H1 (cell line): Measurements from ENCODE around the gene SHPK. TPM values are rescaled to one million over a fixed set of nuclear protein-coding genes. Genes with fewer than 3 reads are reported as not detected.

Experiments
- CTCF ChIA-PET: fragments of 300-600 bp; sonication (Branson Sonifier 250); formaldehyde crosslinking; loops from one replicate; lab custom pipeline; 2021; ENCODE audit not compliant: partially characterized antibody; lab: Charles Lee
- POLR2A ChIA-PET: fragments of 300-600 bp; sonication (Branson Sonifier 250); formaldehyde crosslinking; loops from one replicate; lab custom pipeline; 2021; ENCODE audit warnings: inconsistent platforms; ENCODE audit not compliant: partially characterized antibody; lab: Charles Lee
- DNase-seq, 2 experiments: peaks; one replicate each; pipeline versions ENCODE4 v3.0.0 to v3.0.0-alpha.2; 2010 to 2022; ENCODE audit warnings: low spot score in 2 of 2, low read depth in 1 of 2, mixed read lengths in 1 of 2
- FAIRE-seq: peaks from 2 replicates; lab custom pipeline; 2011; peaks lifted over from hg19 to GRCh38; lab: Jason Lieb, UNC
- H2AFZ ChIP-seq: 2 replicates; pipeline ENCODE4 v1.8.1; 2012; ENCODE audit warnings: low read length, inconsistent platforms
- H2AK5ac ChIP-seq: 2 replicates; pipeline ENCODE4 v1.6.1; 2013; ENCODE audit warnings: low read depth, low read length
- H2BK120ac ChIP-seq: replicated peaks from 2 replicates; pipeline ENCODE3; 2013; ENCODE audit warnings: low read depth, low read length, inconsistent platforms
- H2BK12ac ChIP-seq: 2 replicates; pipeline ENCODE4 v1.6.1; 2013; ENCODE audit warnings: low read depth, low read length
- H2BK15ac ChIP-seq: 2 replicates; pipeline ENCODE4 v1.6.1; 2013; ENCODE audit warnings: low read length
- H2BK20ac ChIP-seq: 2 replicates; pipeline ENCODE4 v1.6.1; 2013; ENCODE audit warnings: low read length
- H2BK5ac ChIP-seq: 2 replicates; pipeline ENCODE4 v1.6.1; 2013; ENCODE audit warnings: low read depth, low read length
- H3K14ac ChIP-seq: 2 replicates; pipeline ENCODE4 v1.6.1; 2013; ENCODE audit warnings: inconsistent platforms; ENCODE audit not compliant: insufficient read length
- H3K18ac ChIP-seq: 2 replicates; pipeline ENCODE4 v1.6.1; 2013; ENCODE audit warnings: low read length; ENCODE audit errors: extremely low read depth
- H3K23ac ChIP-seq: 2 replicates; pipeline ENCODE4 v1.6.1; 2013; ENCODE audit warnings: inconsistent platforms; ENCODE audit not compliant: insufficient read length
- H3K23me2 ChIP-seq: 2 replicates; pipeline ENCODE4 v1.6.1; 2013; ENCODE audit warnings: low read depth, low read length
- H3K27ac ChIP-seq: 2 replicates; pipeline ENCODE4 v1.6.1; 2011; ENCODE audit warnings: low read depth, low read length, inconsistent platforms
- H3K27me3 ChIP-seq, 4 experiments: replicated peaks in 1 of 4; 1 replicate in 1 of 4; 2 replicates in 3 of 4; pipeline versions ENCODE4 v1.6.1 to v1.8.1; 2011 to 2013; ENCODE audit warnings: low read length in 3 of 4, mild to moderate bottlenecking in 3 of 4, inconsistent platforms in 2 of 4, mixed read lengths in 2 of 4, moderate library complexity in 1 of 4; ENCODE audit not compliant: control insufficient read depth in 3 of 4, insufficient read depth in 3 of 4; ENCODE audit errors: extremely low read depth in 1 of 4
- H3K36me3 ChIP-seq, 4 experiments: 2 replicates each; pipeline versions ENCODE4 v1.6.1 to v1.8.1; 2011 to 2013; ENCODE audit warnings: mild to moderate bottlenecking in 4 of 4, low read length in 3 of 4, moderate library complexity in 2 of 4, control low read depth in 1 of 4, inconsistent platforms in 1 of 4; ENCODE audit not compliant: insufficient read depth in 4 of 4, control insufficient read depth in 2 of 4
- H3K4ac ChIP-seq: replicated peaks from 2 replicates; pipeline ENCODE3; 2013; ENCODE audit warnings: low read length, low read depth, mixed read lengths, inconsistent platforms; ENCODE audit not compliant: insufficient read length
- H3K4me1 ChIP-seq, 4 experiments: replicated peaks in 1 of 4; 1 replicate in 1 of 4; 2 replicates in 3 of 4; pipeline versions ENCODE4 v1.6.1 to v1.8.1; 2011 to 2013; ENCODE audit warnings: low read length in 3 of 4, inconsistent platforms in 2 of 4, mixed read lengths in 1 of 4; ENCODE audit not compliant: insufficient read depth in 4 of 4, control insufficient read depth in 3 of 4
- H3K4me2 ChIP-seq, 2 experiments: 2 replicates each; pipeline versions ENCODE4 v1.6.1 to v1.8.1; 2011 to 2013; ENCODE audit warnings: low read depth in 2 of 2, low read length in 2 of 2, control low read depth in 1 of 2, inconsistent platforms in 1 of 2, mild to moderate bottlenecking in 1 of 2; ENCODE audit not compliant: insufficient read depth in 1 of 2
- H3K4me3 ChIP-seq, 4 experiments: fragments of 200-600, 300-600 bp in 1 of 4; sonication (generic), shearing (Covaris generic), sonication (Bioruptor Twin) in 1 of 4; 2 replicates each; pipeline versions ENCODE4 v1.5.1 to v1.8.1; 2011 to 2016; ENCODE audit warnings: low read length in 4 of 4, low read depth in 3 of 4, control low read depth in 2 of 4, inconsistent platforms in 2 of 4, mild to moderate bottlenecking in 2 of 4, mixed read lengths in 1 of 4, moderate library complexity in 1 of 4; ENCODE audit not compliant: insufficient read depth in 2 of 4; ENCODE audit errors: extremely low read depth in 1 of 4
- H3K56ac ChIP-seq: replicated peaks from 2 replicates; pipeline ENCODE3; 2013; ENCODE audit warnings: low read depth, mild to moderate bottlenecking, mixed read lengths, low read length, inconsistent platforms; ENCODE audit not compliant: insufficient read length
- H3K79me1 ChIP-seq: 2 replicates; pipeline ENCODE4 v1.6.1; 2013; ENCODE audit warnings: low read depth, low read length, control low read depth
- H3K79me2 ChIP-seq, 2 experiments: 2 replicates each; pipeline versions ENCODE4 v1.6.1 to v1.8.1; 2012 to 2013; ENCODE audit warnings: low read length in 2 of 2, mild to moderate bottlenecking in 2 of 2, inconsistent platforms in 1 of 2; ENCODE audit not compliant: insufficient read depth in 2 of 2, control insufficient read depth in 1 of 2
- H3K9ac ChIP-seq, 4 experiments: replicated peaks in 1 of 4; 1 replicate in 1 of 4; 2 replicates in 3 of 4; pipeline versions ENCODE4 v1.6.1 to v1.8.1; 2011 to 2013; ENCODE audit warnings: low read depth in 3 of 4, low read length in 3 of 4, control low read depth in 2 of 4, mild to moderate bottlenecking in 2 of 4, moderate library complexity in 2 of 4, inconsistent platforms in 1 of 4; ENCODE audit errors: extremely low read depth in 1 of 4
- H3K9me3 ChIP-seq, 2 experiments: 2 replicates each; pipeline versions ENCODE4 v1.6.1 to v1.8.1; 2012 to 2013; ENCODE audit warnings: mild to moderate bottlenecking in 2 of 2, moderate library complexity in 2 of 2, control low read depth in 1 of 2, inconsistent platforms in 1 of 2, low read depth in 1 of 2, low read length in 1 of 2, mixed read lengths in 1 of 2; ENCODE audit not compliant: insufficient read depth in 2 of 2
- H4K20me1 ChIP-seq, 2 experiments: replicated peaks in 1 of 2; 2 replicates each; pipeline versions ENCODE3 to v1.8.1; 2011 to 2013; ENCODE audit warnings: inconsistent platforms in 2 of 2, low read length in 2 of 2, mild to moderate bottlenecking in 1 of 2; ENCODE audit not compliant: insufficient read depth in 2 of 2, control insufficient read depth in 1 of 2
- H4K5ac ChIP-seq: 2 replicates; pipeline ENCODE4 v1.6.1; 2013; ENCODE audit warnings: low read length, low read depth, mixed read lengths, inconsistent platforms; ENCODE audit not compliant: insufficient read length
- H4K8ac ChIP-seq: 2 replicates; pipeline ENCODE4 v1.8.0; 2013; ENCODE audit warnings: mild to moderate bottlenecking, moderate library complexity, low read length, inconsistent platforms; ENCODE audit not compliant: insufficient read depth; ENCODE audit errors: extremely low read depth
- H4K91ac ChIP-seq: replicated peaks from 2 replicates; pipeline ENCODE3; 2013; ENCODE audit warnings: low read length, mixed read lengths, inconsistent platforms; ENCODE audit not compliant: insufficient read length
- JUND ChIP-seq: IDR thresholded peaks from 2 replicates; pipeline ENCODE4 v1.6.1; 2011; ENCODE audit warnings: mild to moderate bottlenecking, improper control_type of control experiment, low read length
- KDM4A ChIP-seq: IDR thresholded peaks from one replicate; pipeline ENCODE4 v1.7.1; 2012; ENCODE audit warnings: low read depth, mild to moderate bottlenecking, moderate library complexity, low read length, inconsistent platforms; ENCODE audit not compliant: severe bottlenecking
- MAFK ChIP-seq: IDR thresholded peaks from 2 replicates; pipeline ENCODE4 v1.6.1; 2012; ENCODE audit warnings: low read depth, mild to moderate bottlenecking, improper control_type of control experiment, low read length
- POLR2AphosphoS5 ChIP-seq: IDR thresholded peaks from 2 replicates; pipeline ENCODE4 v1.6.1; 2011; ENCODE audit warnings: low read depth, low read length
- RAD21 ChIP-seq, 2 experiments: IDR thresholded peaks in 1 of 2; conservative IDR thresholded peaks in 1 of 2; 2 replicates each; pipeline ENCODE4 v1.6.1; 2011; ENCODE audit warnings: low read depth in 2 of 2, low read length in 2 of 2, improper control_type of control experiment in 1 of 2, inconsistent platforms in 1 of 2, mild to moderate bottlenecking in 1 of 2, moderate library complexity in 1 of 2
- SP2 ChIP-seq: IDR thresholded peaks from 2 replicates; pipeline ENCODE4 v1.6.1; 2012; ENCODE audit warnings: mild to moderate bottlenecking, low read length, inconsistent platforms
- YY1 ChIP-seq: IDR thresholded peaks from 2 replicates; pipeline ENCODE4 v1.6.1; 2011; ENCODE audit warnings: low read depth, mild to moderate bottlenecking, low read length
- WGBS, 2 experiments: shearing (Covaris generic) in 1 of 2; methylation state at CpG; one replicate each; pipeline versions ENCODE4 v1.1.6 to v1.1.7; 2013 to 2015; ENCODE audit warnings: low lambda C conversion rate in 2 of 2, mixed read lengths in 2 of 2, inconsistent platforms in 1 of 2, low coverage in 1 of 2, missing lambda C conversion rate in 1 of 2; ENCODE audit not compliant: insufficient replicate concordance in 2 of 2, insufficient coverage in 1 of 2, insufficient read length in 1 of 2; ENCODE audit errors: extremely low coverage in 1 of 2, missing lambda C conversion rate in 1 of 2; 5-methylcytosine and 5-hydroxymethylcytosine counted together
- polyA plus RNA-seq, 7 experiments: library from polyadenylated mRNA; depleted of rRNA in 3 of 7; stranded (reverse) in 5 of 7; unstranded in 2 of 7; fragments of >200 nt in 5 of 7; fragments of 200-250 nt in 2 of 7; gene quantifications; 1 replicate in 5 of 7; 2 replicates in 1 of 7; 4 replicates in 1 of 7; pipeline versions ENCODE4 v1.2.1 to v1.2.3, GENCODE V29; 2011 to 2013; ENCODE audit warnings: missing spikeins in 2 of 7, mixed read lengths in 2 of 7
- total RNA-seq: library from RNA; stranded (reverse); fragmentation: NEBNext Ultra II Directional; extraction: Animal tissue kit (Norgen Biotek cat#: 25700); gene quantifications from 2 replicates; pipeline ENCODE4 v1.2.1, GENCODE V29; 2021
- TF ChIP-seq, protein P1 (sequence below): IDR thresholded peaks from 2 replicates; pipeline ENCODE4 v1.6.1; 2012; ENCODE audit warnings: inconsistent platforms

SHPK gene
- total and polyA plus RNA-seq, 2 of the 8 experiments (the other 6 are each of a cell fraction or from before 2014, with no cell fraction given), result 28.6 to 36.7 TPM

DNA sequence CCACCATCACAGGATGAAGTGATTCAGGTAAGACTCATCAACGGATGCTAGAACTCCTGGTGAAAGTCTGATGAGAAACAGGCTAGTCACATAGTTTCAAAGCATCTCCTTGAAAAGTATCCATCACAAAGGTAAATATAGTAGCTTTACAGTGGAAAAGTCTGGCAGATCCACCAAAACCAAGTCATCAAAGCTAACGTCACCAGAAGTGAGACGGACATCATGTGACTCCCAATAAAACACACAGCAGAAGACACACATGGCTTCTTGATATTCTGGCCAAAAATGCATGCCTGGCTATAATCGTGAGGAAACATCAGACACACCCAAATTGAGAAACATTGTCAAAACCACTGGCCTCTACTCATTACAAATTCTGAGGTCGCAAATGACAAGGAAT is 60.5 kb downstream of the SHPK start:
- Histone ChIP-seq H3K23ac (no peak overlapping the region), H2BK120ac (no peak overlapping the region), H3K27ac (no peak overlapping the region), H2BK5ac (no peak overlapping the region), H2AFZ (no peak overlapping the region), H4K5ac (no peak overlapping the region), H3K18ac (no peak overlapping the region), H4K8ac (no peak overlapping the region; the same call in 1 of the 2 replicates), H2BK12ac (no peak overlapping the region), H3K4me1 (no peaks in the 10 kb centered on the region), H3K4ac (no peak overlapping the region), H3K56ac (no peak overlapping the region), H3K27me3 (no peaks in the 10 kb centered on the region), H3K9me3 (no peaks in the 10 kb centered on the region), H3K14ac (no peak overlapping the region), H3K23me2 (no peaks in the 10 kb centered on the region), H3K79me2 (no peaks in the 10 kb centered on the region), H3K79me1 (no peaks in the 10 kb centered on the region), H3K4me3 (no peak overlapping the region), H3K4me2 (no peak overlapping the region), H4K91ac (no peak overlapping the region), H2BK20ac (no peak overlapping the region), H3K9ac (no peak overlapping the region), H2BK15ac (no peak overlapping the region), H3K36me3 (peaks cover 0 to 9% (median 3%) of the 10 kb centered on the region in 4 experiments; a peak in 3 of 8 replicates), H2AK5ac (no peak overlapping the region), H4K20me1 (no peaks in the 10 kb centered on the region)
- no peak for DNase-seq
- 90% methylated on average over 5 of the region's 5 CpGs; no CpG with 5 or more reads in 1 of the 2 experiments for WGBS, 2 experiments
- ChIA-PET CTCF (interaction anchor here (0.6 to 1.0 kb wide), 3 partner anchors 11 to 57 kb away, joined by 3 read pairs; no protein-coding TSS in a partner anchor), POLR2A (no interaction called here)
- FAIRE-seq, result no peak
- no peak for TF ChIP-seq SP2
- no peak for TF ChIP-seq JUND
- TF ChIP-seq RAD21 (IDR thresholded peaks at IDR 0.05 in 1 of 2, conservative IDR thresholded peaks at IDR 0.05 in 1 of 2; ENCODE audit: low read depth in 2 of 2, low read length in 2 of 2), result no peak
- no peak for TF ChIP-seq KDM4A
- no peak for TF ChIP-seq MAFK
- TF ChIP-seq YY1, result no peak
- no peak for TF ChIP-seq POLR2AphosphoS5
- TF ChIP-seq, protein P1, sequence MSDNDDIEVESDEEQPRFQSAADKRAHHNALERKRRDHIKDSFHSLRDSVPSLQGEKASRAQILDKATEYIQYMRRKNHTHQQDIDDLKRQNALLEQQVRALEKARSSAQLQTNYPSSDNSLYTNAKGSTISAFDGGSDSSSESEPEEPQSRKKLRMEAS, result no peak
